Astrocyte (in vitro differentiated cells and primary cell): ENCODE data around the gene C2orf76. TPM values are rescaled to one million over a fixed set of nuclear protein-coding genes. Genes with fewer than 3 reads are reported as not detected.
"Not testable (repeated sequence)": the region's sequence is repeated elsewhere in the genome, so short reads cannot be mapped to it uniquely, and the experiment has no call there.

Experiments used
- DNase-seq: peaks from one replicate; pipeline ENCODE4 v3.0.0-alpha.2; 2010; ENCODE audit warnings: low read depth
- FAIRE-seq: peaks from 2 replicates; lab custom pipeline; 2011; peaks lifted over from hg19 to GRCh38; lab: Jason Lieb, UNC
- H2AFZ ChIP-seq: 2 replicates; pipeline ENCODE4 v1.6.0; 2012; ENCODE audit warnings: low read depth, low read length, inconsistent platforms
- H3K27ac ChIP-seq: 2 replicates; pipeline ENCODE4 v1.5.1; 2011; ENCODE audit warnings: low read depth, low read length, inconsistent platforms
- H3K27me3 ChIP-seq: 2 replicates; pipeline ENCODE4 v1.6.0; 2011; ENCODE audit warnings: low read length, inconsistent platforms; ENCODE audit not compliant: insufficient read depth
- H3K36me3 ChIP-seq: 2 replicates; pipeline ENCODE4 v1.5.1; 2011; ENCODE audit warnings: low read length, inconsistent platforms; ENCODE audit not compliant: insufficient read depth
- H3K4me1 ChIP-seq: 2 replicates; pipeline ENCODE4 v1.5.1; 2011; ENCODE audit warnings: low read length, inconsistent platforms; ENCODE audit not compliant: insufficient read depth
- H3K4me2 ChIP-seq: 2 replicates; pipeline ENCODE4 v1.6.0; 2012; ENCODE audit warnings: low read length, inconsistent platforms
- H3K4me3 ChIP-seq: 2 replicates; pipeline ENCODE4 v1.5.1; 2011; ENCODE audit warnings: low read depth, mild to moderate bottlenecking, low read length, inconsistent platforms; ENCODE audit not compliant: insufficient read depth
- H3K79me2 ChIP-seq: 2 replicates; pipeline ENCODE4 v1.6.0; 2012; ENCODE audit warnings: mild to moderate bottlenecking, low read length, inconsistent platforms; ENCODE audit not compliant: insufficient read depth
- H3K9ac ChIP-seq: 2 replicates; pipeline ENCODE4 v1.6.0; 2012; ENCODE audit warnings: mild to moderate bottlenecking, low read length, inconsistent platforms
- H3K9me3 ChIP-seq: 2 replicates; pipeline ENCODE4 v1.5.1; 2012; ENCODE audit warnings: low read depth, mild to moderate bottlenecking, low read length, inconsistent platforms; ENCODE audit not compliant: insufficient read depth
- H4K20me1 ChIP-seq: 2 replicates; pipeline ENCODE4 v1.6.0; 2012; ENCODE audit warnings: low read length, inconsistent platforms; ENCODE audit not compliant: insufficient read depth
- H3K27ac Mint-ChIP-seq: one replicate; pipeline ENCODE4 v1.8.0; 2021; ENCODE audit warnings: mild to moderate bottlenecking, mixed read lengths; ENCODE audit not compliant: unreplicated experiment
- H3K27me3 Mint-ChIP-seq: one replicate; pipeline ENCODE4 v1.8.0; 2021; ENCODE audit warnings: low read depth, mixed read lengths; ENCODE audit not compliant: unreplicated experiment
- H3K36me3 Mint-ChIP-seq: one replicate; pipeline ENCODE4 v1.8.0; 2021; ENCODE audit warnings: low read depth, mixed read lengths; ENCODE audit not compliant: unreplicated experiment
- H3K4me1 Mint-ChIP-seq: one replicate; pipeline ENCODE4 v1.8.0; 2021; ENCODE audit warnings: low read depth, mixed read lengths; ENCODE audit not compliant: unreplicated experiment
- H3K4me3 Mint-ChIP-seq: one replicate; pipeline ENCODE4 v1.8.0; 2021; ENCODE audit warnings: mild to moderate bottlenecking, moderate library complexity, mixed read lengths; ENCODE audit not compliant: unreplicated experiment
- H3K9me3 Mint-ChIP-seq: one replicate; pipeline ENCODE4 v1.8.0; 2021; ENCODE audit warnings: mild to moderate bottlenecking, mixed read lengths; ENCODE audit not compliant: unreplicated experiment
- EZH2 ChIP-seq: IDR thresholded peaks from 2 replicates; pipeline ENCODE4 v1.6.1; 2012; ENCODE audit warnings: mild to moderate bottlenecking, low read length, inconsistent platforms; ENCODE audit not compliant: insufficient read depth
- total RNA-seq: library from RNA; stranded (reverse); gene quantifications from 2 replicates; pipeline ENCODE4 v1.2.1, GENCODE V29; 2021
- TF ChIP-seq, protein P1 (sequence below): IDR thresholded peaks from 2 replicates; pipeline ENCODE4 v1.5.1; 2011; ENCODE audit warnings: low read depth, mild to moderate bottlenecking, inconsistent platforms, low read length, moderate library complexity; ENCODE audit not compliant: insufficient read depth

Gene C2orf76
- total RNA-seq, 1 donor from 2014 or later = 9.2 TPM

DNA sequence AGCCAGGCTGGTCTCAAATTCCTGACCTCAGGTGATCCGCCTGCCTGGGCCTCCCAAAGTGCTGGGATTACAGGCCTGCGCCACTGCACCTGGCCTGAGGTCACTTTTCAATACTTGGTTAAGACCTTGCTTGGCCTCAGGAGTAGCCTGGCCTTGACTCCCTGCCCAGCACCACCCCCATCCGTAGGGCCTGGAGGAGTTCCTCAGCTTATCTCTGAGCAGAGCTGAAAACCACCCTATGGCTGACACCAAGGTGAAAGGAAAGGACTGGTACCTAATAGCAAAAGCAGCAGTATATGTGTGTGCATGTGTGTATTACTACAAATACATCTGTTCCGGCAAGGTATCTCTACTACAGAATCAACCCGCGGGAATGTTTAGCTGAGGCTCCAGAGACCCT, 87.0 kb downstream of the C2orf76 start:
- no peak overlapping the region for H3K9ac ChIP-seq
- H3K9me3 Mint-ChIP-seq = peaks cover 2% of the 10 kb centered on the region
- FAIRE-seq (no peak), DNase-seq (no peak)
- no peak overlapping the region for H3K4me3 Mint-ChIP-seq
- H3K36me3 ChIP-seq = no peaks in the 10 kb centered on the region
- H3K9me3 ChIP-seq = no peaks in the 10 kb centered on the region
- H3K4me1 ChIP-seq = peaks cover 8% of the 10 kb centered on the region
- H3K27me3 Mint-ChIP-seq = peaks cover 8% of the 10 kb centered on the region
- H2AFZ ChIP-seq = no peak overlapping the region
- H3K4me1 Mint-ChIP-seq = peaks cover 4% of the 10 kb centered on the region
- no peaks in the 10 kb centered on the region for H3K27me3 ChIP-seq
- H3K79me2 ChIP-seq = no peaks in the 10 kb centered on the region
- H3K27ac ChIP-seq = no peak overlapping the region
- no peak overlapping the region for H3K4me2 ChIP-seq
- no peak overlapping the region for H3K27ac Mint-ChIP-seq
- no peak for TF ChIP-seq EZH2
- TF ChIP-seq, protein P1, sequence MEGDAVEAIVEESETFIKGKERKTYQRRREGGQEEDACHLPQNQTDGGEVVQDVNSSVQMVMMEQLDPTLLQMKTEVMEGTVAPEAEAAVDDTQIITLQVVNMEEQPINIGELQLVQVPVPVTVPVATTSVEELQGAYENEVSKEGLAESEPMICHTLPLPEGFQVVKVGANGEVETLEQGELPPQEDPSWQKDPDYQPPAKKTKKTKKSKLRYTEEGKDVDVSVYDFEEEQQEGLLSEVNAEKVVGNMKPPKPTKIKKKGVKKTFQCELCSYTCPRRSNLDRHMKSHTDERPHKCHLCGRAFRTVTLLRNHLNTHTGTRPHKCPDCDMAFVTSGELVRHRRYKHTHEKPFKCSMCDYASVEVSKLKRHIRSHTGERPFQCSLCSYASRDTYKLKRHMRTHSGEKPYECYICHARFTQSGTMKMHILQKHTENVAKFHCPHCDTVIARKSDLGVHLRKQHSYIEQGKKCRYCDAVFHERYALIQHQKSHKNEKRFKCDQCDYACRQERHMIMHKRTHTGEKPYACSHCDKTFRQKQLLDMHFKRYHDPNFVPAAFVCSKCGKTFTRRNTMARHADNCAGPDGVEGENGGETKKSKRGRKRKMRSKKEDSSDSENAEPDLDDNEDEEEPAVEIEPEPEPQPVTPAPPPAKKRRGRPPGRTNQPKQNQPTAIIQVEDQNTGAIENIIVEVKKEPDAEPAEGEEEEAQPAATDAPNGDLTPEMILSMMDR = no peak
- no peaks in the 10 kb centered on the region for H4K20me1 ChIP-seq
- no peak overlapping the region for H3K4me3 ChIP-seq
- H3K36me3 Mint-ChIP-seq = peaks cover 2% of the 10 kb centered on the region

DNA sequence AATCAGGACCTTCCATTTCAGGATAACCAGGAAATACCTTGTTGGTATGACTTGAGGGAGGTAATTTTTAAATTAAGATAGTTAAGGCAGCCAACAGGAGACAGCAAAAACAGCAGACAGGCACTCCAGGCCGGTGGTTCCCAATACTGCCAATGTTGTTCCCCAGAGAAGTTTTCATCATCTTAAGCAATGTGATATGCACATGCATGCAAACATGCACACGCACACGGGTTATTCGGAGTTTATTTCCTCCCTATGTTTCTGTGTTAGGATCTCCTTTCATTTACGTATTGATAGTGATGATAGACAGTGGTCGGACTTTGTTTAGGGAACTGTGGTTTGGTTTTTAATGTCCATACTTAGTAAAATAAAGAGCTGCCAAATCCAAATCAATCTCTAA, 87.7 kb downstream of the C2orf76 start:
- Mint-ChIP-seq H3K4me1 (peaks cover 3% of the 10 kb centered on the region), H3K27ac (no peak overlapping the region), H3K9me3 (peaks cover 3% of the 10 kb centered on the region), H3K27me3 (peaks cover 8% of the 10 kb centered on the region), H3K4me3 (no peak overlapping the region), H3K36me3 (peaks cover 2% of the 10 kb centered on the region)
- no peak overlapping the region for H3K9ac ChIP-seq
- TF ChIP-seq, protein P1 = no peak
- TF ChIP-seq EZH2 = no peak
- no peaks in the 10 kb centered on the region for H3K27me3 ChIP-seq
- no peak overlapping the region for H3K27ac ChIP-seq
- FAIRE-seq (no peak), DNase-seq (no peak)
- H4K20me1 ChIP-seq = no peaks in the 10 kb centered on the region
- no peak overlapping the region for H2AFZ ChIP-seq
- H3K36me3 ChIP-seq = no peaks in the 10 kb centered on the region
- H3K9me3 ChIP-seq = no peaks in the 10 kb centered on the region
- H3K4me2 ChIP-seq = no peak overlapping the region
- H3K79me2 ChIP-seq = no peaks in the 10 kb centered on the region
- H3K4me1 ChIP-seq = peaks cover 2% of the 10 kb centered on the region
- no peak overlapping the region for H3K4me3 ChIP-seq

DNA sequence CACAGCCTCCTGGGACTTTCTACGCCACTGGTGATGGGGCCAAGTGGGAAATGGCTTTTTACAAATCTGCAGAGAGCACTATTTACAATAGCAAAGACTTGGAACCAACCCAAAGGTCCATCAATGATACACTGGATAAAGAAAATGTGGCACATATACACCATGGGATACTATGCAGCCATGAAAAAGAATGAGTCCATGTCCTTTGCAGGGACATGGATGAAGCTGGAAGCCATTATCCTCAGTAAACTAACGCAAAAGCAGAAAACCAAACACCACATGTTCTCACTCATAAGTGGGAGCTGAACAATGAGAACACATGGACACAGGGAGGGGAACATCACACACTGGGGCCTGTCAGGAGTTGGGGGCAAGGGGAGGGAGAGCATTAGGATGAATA, 88.2 kb downstream of the C2orf76 start:
- H3K79me2 ChIP-seq, H3K9me3 ChIP-seq, H3K27ac Mint-ChIP-seq: not testable (repeated sequence)

More for the DNA sequence above, 88.2 kb downstream of the C2orf76 start:
- not testable (repeated sequence) for H3K4me3 Mint-ChIP-seq, H3K4me1 ChIP-seq, H3K4me2 ChIP-seq, H3K4me1 Mint-ChIP-seq, H3K27me3 Mint-ChIP-seq, H3K27ac ChIP-seq, H3K36me3 Mint-ChIP-seq, H2AFZ ChIP-seq, FAIRE-seq, H3K4me3 ChIP-seq, H3K27me3 ChIP-seq, H3K36me3 ChIP-seq, DNase-seq, H3K9ac ChIP-seq, H4K20me1 ChIP-seq, H3K9me3 Mint-ChIP-seq
